ENCODE data around the gene IL9. TPM values are rescaled to one million over a fixed set of nuclear protein-coding genes. Genes with fewer than 3 reads are reported as not detected.

The IL9 gene
- total RNA-seq = not detected in 2 replicates

DNA sequence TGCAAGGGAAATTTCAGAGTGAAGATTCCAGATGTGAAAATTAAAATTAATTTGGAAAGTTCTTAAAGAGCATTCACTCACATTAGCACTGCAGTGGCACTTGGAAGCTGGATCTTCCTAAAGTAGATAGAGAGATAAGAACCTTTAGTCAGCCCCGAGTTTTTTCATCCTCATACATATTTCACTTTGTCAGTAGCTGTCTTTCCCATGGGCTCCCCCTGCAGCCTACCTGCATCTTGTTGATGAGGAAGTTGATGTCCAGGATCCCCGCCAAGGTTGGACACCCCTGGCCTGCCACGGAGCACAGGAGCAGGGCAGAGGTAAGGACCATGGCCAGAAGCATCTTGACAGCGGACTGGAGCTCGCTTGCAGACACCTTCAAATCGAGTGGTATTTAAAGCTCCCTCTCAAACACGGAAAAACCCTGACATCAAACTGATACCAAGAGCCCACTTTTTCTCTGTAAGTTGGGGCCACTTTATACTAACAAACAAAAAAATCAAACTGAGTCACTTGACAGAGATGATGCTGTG lies at the start of gene IL9:
TSS of gene IL9 (minus strand) at position 368 of the 533 bp plus-strand sequence. CDS start at position 343, 25 bp downstream.

Other genes starting within 250 kb of the IL9 start
- gene SLC25A48, start 61.2 kb downstream of the IL9 start, total RNA-seq = not detected in 2 replicates
- gene LECT2, start 59.1 kb upstream of the IL9 start, total RNA-seq = not detected in 2 replicates
- gene TGFBI, start 133.1 kb upstream of the IL9 start, total RNA-seq = 494 and 856 TPM in 2 replicates
- 18.9 and 21.8 TPM in 2 replicates for gene SMAD5, start 237.0 kb upstream of the IL9 start, total RNA-seq